Neural crest cell (in vitro differentiated cells): ENCODE measurements around the gene DACH1. TPM values are rescaled to one million over a fixed set of nuclear protein-coding genes. Genes with fewer than 3 reads are reported as not detected.

ENCODE experiments used
- DNase-seq: peaks from one replicate; pipeline ENCODE4 v3.0.0; 2021; ENCODE audit warnings: low read depth, mixed read lengths, low spot score
- H3K27ac Mint-ChIP-seq: one replicate; pipeline ENCODE4 v1.8.0; 2021; ENCODE audit warnings: mild to moderate bottlenecking, mixed read lengths; ENCODE audit not compliant: unreplicated experiment
- H3K27me3 Mint-ChIP-seq: 2 replicates; pipeline ENCODE4 v1.8.0; 2021; ENCODE audit warnings: low read depth, mild to moderate bottlenecking, mixed read lengths
- H3K36me3 Mint-ChIP-seq: 2 replicates; pipeline ENCODE4 v1.8.0; 2021; ENCODE audit warnings: low read depth, mild to moderate bottlenecking, mixed read lengths
- H3K4me1 Mint-ChIP-seq: 2 replicates; pipeline ENCODE4 v1.8.0; 2021; ENCODE audit warnings: mixed read lengths
- H3K4me3 Mint-ChIP-seq: one replicate; pipeline ENCODE4 v1.8.0; 2021; ENCODE audit warnings: mild to moderate bottlenecking, mixed read lengths
- H3K9me3 Mint-ChIP-seq: 2 replicates; pipeline ENCODE4 v1.8.0; 2021; ENCODE audit warnings: mixed read lengths
- total RNA-seq: library from RNA; stranded (reverse); gene quantifications from 2 replicates; pipeline ENCODE4 v1.2.1, GENCODE V29; 2021
- TF ChIP-seq, protein P1 (sequence below): fragments of 200-600 bp; sonication (generic); conservative IDR thresholded peaks from 2 replicates; pipeline ENCODE4 v1.5.0; 2021; ENCODE audit warnings: antibody characterized with exemption, mild to moderate bottlenecking

The DACH1 gene
- total RNA-seq, 1 donor from 2014 or later: 23.7 TPM

DNA sequence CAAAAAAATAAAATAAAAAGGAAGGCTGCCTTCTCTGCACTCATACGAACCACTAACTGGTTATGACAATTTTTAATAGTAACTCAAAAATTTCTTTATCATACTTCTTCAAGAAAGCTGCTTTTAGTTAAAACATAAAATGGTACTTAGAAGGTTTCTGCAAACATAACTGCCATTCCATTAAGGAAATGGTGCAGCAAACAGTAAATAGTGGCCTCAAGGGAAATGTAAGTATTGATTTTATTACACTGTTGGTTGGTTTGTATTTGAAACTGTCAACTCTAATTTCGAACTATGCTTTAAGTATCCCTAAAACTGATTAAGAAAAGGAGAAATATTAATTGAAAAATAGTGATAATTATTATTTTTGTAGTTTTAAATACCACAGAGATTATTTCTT, 278.0 kb downstream of the DACH1 start:
- H3K27ac Mint-ChIP-seq: no peak overlapping the region
- no peaks in the 10 kb centered on the region for H3K9me3 Mint-ChIP-seq
- H3K36me3 Mint-ChIP-seq: no peaks in the 10 kb centered on the region
- DNase-seq: no peak
- H3K27me3 Mint-ChIP-seq: no peaks in the 10 kb centered on the region
- H3K4me1 Mint-ChIP-seq: peaks cover 18% of the 10 kb centered on the region
- H3K4me3 Mint-ChIP-seq: no peak overlapping the region
- TF ChIP-seq, protein P1, sequence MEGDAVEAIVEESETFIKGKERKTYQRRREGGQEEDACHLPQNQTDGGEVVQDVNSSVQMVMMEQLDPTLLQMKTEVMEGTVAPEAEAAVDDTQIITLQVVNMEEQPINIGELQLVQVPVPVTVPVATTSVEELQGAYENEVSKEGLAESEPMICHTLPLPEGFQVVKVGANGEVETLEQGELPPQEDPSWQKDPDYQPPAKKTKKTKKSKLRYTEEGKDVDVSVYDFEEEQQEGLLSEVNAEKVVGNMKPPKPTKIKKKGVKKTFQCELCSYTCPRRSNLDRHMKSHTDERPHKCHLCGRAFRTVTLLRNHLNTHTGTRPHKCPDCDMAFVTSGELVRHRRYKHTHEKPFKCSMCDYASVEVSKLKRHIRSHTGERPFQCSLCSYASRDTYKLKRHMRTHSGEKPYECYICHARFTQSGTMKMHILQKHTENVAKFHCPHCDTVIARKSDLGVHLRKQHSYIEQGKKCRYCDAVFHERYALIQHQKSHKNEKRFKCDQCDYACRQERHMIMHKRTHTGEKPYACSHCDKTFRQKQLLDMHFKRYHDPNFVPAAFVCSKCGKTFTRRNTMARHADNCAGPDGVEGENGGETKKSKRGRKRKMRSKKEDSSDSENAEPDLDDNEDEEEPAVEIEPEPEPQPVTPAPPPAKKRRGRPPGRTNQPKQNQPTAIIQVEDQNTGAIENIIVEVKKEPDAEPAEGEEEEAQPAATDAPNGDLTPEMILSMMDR: no peak

DNA sequence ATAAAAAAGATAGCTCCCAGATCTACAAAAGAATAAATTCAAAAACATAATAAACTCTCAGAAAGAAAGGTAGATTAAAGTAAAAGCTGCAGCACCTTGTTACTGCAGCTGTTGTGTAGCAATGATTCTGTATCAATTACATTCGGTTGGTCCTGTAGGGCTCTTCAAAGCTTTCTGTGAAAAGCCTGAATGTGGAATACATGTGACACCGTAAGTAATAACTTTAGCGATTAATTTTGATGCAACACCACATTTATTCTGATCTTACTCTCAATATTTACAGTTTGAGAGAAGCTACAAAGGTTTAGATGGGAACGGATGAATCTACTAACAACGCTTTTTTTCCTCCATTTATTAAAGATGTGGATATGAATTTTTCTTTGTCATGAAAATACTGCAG, 279.2 kb downstream of the DACH1 start:
- DNase-seq: no peak
- TF ChIP-seq, protein P1: no peak
- no peak overlapping the region for H3K27ac Mint-ChIP-seq
- no peak overlapping the region for H3K4me3 Mint-ChIP-seq
- H3K36me3 Mint-ChIP-seq: no peaks in the 10 kb centered on the region
- H3K27me3 Mint-ChIP-seq: no peaks in the 10 kb centered on the region
- peaks cover 18% of the 10 kb centered on the region for H3K4me1 Mint-ChIP-seq
- H3K9me3 Mint-ChIP-seq: no peaks in the 10 kb centered on the region

DNA sequence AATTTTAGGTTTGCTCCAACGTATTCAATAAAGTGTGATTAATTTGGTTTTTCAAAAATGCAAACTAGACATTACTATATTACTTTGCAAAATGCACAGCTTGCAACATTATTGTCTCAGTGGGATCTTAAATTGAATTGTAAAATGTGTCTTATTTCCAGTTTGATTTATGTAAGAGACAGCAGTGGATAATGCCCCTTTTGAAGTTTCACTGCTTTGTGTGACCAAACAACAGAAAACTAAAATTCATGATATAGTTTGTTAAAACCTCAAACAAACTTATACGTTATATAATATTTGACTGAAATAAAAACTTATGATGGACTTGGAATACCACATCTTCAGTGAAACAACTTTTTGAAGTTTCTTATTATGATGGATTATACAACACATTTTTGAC, 279.8 kb downstream of the DACH1 start:
- Mint-ChIP-seq H3K4me1 (peaks cover 18% of the 10 kb centered on the region), H3K36me3 (no peaks in the 10 kb centered on the region), H3K27ac (no peak overlapping the region), H3K4me3 (no peak overlapping the region), H3K27me3 (no peaks in the 10 kb centered on the region), H3K9me3 (no peaks in the 10 kb centered on the region)
- TF ChIP-seq, protein P1: no peak
- DNase-seq: no peak

DNA sequence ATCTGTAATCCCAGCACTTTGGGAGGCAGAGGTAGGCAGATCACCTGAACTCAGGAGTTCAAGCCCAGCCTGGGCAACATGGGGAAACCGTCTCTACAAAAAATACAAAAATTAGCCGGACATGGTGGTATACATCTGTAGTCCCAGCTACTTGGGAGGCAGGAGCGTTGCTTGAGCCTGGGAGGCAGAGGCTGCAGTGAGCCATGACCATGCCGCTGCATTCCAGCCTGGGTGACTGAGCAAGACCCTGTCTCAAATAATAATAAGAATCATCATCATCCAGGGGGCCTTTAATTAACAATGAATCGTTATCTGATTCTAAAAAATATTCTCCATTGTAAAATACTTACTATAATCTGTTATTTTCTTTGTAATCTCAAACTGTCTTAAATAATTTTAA, 283.4 kb downstream of the DACH1 start:
- H3K4me3 Mint-ChIP-seq: no peak overlapping the region
- H3K27me3 Mint-ChIP-seq: no peaks in the 10 kb centered on the region
- no peak overlapping the region for H3K27ac Mint-ChIP-seq
- H3K36me3 Mint-ChIP-seq: no peaks in the 10 kb centered on the region
- H3K9me3 Mint-ChIP-seq: no peaks in the 10 kb centered on the region
- TF ChIP-seq, protein P1: no peak
- no peak for DNase-seq
- peaks cover 14% of the 10 kb centered on the region for H3K4me1 Mint-ChIP-seq

DNA sequence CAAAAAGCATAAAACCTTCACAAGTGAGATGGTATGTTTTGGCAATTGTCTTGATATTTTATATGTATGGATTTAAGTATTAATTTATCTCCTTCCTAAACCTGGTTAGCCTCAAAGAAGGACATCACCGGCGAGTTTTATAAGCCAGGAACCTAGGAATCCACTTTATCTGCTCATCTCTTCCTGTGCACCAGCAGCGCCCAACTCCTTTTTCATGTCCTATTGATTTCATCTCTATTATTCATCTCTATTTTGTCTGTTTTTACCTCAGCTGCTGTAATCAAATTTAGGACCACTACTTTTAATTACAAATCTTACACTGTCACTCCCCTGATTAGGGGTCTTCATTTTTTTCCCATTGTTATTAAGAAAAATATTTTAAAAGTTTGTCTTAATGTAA, 286.4 kb downstream of the DACH1 start:
- Mint-ChIP-seq H3K27ac (no peak overlapping the region), H3K36me3 (peaks cover 3% of the 10 kb centered on the region), H3K9me3 (no peaks in the 10 kb centered on the region), H3K4me3 (no peak overlapping the region), H3K27me3 (no peaks in the 10 kb centered on the region), H3K4me1 (no peaks in the 10 kb centered on the region)
- TF ChIP-seq, protein P1: no peak
- no peak for DNase-seq

DNA sequence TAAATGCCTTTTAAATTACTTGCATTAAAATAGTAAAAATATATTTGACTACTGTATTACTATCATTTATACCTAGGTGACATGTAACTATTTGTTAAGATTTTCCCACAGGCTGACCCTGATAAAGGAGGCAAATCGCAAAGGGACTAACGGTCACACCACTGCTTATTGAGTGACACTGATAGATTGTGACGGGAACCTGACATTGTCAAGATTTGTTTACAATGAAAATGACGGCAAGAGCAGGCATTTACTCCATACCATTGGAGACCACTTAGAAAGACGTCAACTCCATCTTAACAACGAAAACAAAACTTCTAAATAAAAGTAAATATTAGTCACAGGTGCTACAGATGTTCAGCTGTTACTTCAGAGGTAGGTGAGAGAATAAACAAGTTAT, 289.0 kb downstream of the DACH1 start:
- Mint-ChIP-seq H3K4me3 (no peak overlapping the region), H3K27me3 (no peaks in the 10 kb centered on the region), H3K27ac (no peak overlapping the region), H3K9me3 (no peaks in the 10 kb centered on the region), H3K4me1 (no peaks in the 10 kb centered on the region), H3K36me3 (peaks cover 3% of the 10 kb centered on the region)
- TF ChIP-seq, protein P1: no peak
- DNase-seq: no peak
